ENCODE measurements around the gene FAM180B.

GRCh38 chr11:47626234-47626633 is 39.8 kb downstream of the FAM180B start:
- TF ChIP-seq CTCF (conservative IDR thresholded peaks at IDR 0.05; ENCODE audit: low read depth in 2 of 2) (no peak), REST (IDR thresholded peaks at IDR 0.05; ENCODE audit: unreplicated experiment) (no peak), POLR2AphosphoS5 (IDR thresholded peaks at IDR 0.05; ENCODE audit: low read depth) (no peak), CREB1 (CRISPR knock-in tag; IDR thresholded peaks at IDR 0.05; ENCODE audit: low read depth) (no peak), EZH2 (IDR thresholded peaks at IDR 0.05; ENCODE audit: low read depth, unreplicated experiment) (no peak), EZH2phosphoT487 (IDR thresholded peaks at IDR 0.05; ENCODE audit: unreplicated experiment) (no peak), NANOG (IDR thresholded peaks at IDR 0.05; ENCODE audit: borderline replicate concordance) (no peak), ETS1 (IDR thresholded peaks at IDR 0.05) (no peak), STAT1 (IDR thresholded peaks at IDR 0.05; ENCODE audit: unreplicated experiment) (no peak), ZNF331 (CRISPR knock-in tag; IDR thresholded peaks at IDR 0.05; ENCODE audit: low read depth) (no peak), JUNB (IDR thresholded peaks at IDR 0.05; ENCODE audit: unreplicated experiment) (no peak), ZNF114 (CRISPR knock-in tag; IDR thresholded peaks at IDR 0.05) (no peak), ZNF462 (CRISPR knock-in tag; IDR thresholded peaks at IDR 0.05) (no peak)
